PC-3 (cell line): ENCODE data around the gene C19orf25.
"Not testable (repeated sequence)": the region's sequence is repeated elsewhere in the genome, so short reads cannot be mapped to it uniquely, and the experiment has no call there.

Experiments used
- EZH2 ChIP-seq: fragments of 300-600 bp; sonication (generic); IDR thresholded peaks from one replicate; pipeline ENCODE4 v1.6.1; 2017; ENCODE audit warnings: antibody characterized with exemption, mild to moderate bottlenecking, low read length; ENCODE audit not compliant: unreplicated experiment
- EZH2phosphoT487 ChIP-seq: fragments of 300-600 bp; sonication (generic); IDR thresholded peaks from 2 replicates; pipeline ENCODE4 v1.6.1; 2018; ENCODE audit warnings: mild to moderate bottlenecking, antibody characterized with exemption, low read length, borderline replicate concordance
- TF ChIP-seq, protein P1 (sequence below): fragments of 300-600 bp; sonication (generic); conservative IDR thresholded peaks from 2 replicates; pipeline ENCODE4 v1.5.1; 2017; ENCODE audit warnings: antibody characterized with exemption, low read depth, mild to moderate bottlenecking, low read length

DNA sequence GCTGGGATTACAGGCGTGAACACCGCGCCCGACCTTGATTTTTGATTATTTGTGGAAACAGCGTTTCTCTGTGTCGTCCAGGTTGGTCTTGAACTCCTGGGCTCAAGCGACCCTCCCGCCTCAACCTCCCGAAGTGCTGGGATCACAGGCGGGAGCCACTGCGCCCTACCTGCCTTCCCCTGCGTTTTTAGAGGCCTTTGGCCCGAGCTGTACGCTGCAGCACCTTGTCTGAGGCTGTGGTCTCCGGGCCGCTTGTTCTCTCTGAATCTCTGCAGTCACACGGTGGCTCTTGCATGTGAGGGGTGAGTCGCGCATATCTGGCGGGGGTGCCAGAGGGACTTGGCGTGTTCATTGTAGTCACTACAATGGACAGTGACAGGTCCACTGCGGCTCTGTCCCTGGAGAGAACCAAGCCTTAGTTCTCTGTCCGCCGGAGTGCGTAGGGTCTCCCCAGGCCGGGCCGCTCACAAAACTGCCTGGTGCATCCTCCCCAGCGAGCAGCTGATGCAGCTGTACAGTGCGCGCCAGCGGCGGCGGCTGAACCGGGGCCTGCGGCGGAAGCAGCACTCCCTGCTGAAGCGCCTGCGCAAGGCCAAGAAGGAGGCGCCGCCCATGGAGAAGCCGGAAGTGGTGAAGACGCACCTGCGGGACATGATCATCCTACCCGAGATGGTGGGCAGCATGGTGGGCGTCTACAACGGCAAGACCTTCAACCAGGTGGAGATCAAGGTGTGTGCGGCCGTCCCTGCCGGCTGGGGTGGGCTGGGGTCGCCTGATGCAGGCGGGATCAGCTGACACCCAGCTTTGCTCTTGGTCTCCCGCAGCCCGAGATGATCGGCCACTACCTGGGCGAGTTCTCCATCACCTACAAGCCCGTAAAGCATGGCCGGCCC, 39.2 kb downstream of the C19orf25 start:
- TF ChIP-seq, protein P1, sequence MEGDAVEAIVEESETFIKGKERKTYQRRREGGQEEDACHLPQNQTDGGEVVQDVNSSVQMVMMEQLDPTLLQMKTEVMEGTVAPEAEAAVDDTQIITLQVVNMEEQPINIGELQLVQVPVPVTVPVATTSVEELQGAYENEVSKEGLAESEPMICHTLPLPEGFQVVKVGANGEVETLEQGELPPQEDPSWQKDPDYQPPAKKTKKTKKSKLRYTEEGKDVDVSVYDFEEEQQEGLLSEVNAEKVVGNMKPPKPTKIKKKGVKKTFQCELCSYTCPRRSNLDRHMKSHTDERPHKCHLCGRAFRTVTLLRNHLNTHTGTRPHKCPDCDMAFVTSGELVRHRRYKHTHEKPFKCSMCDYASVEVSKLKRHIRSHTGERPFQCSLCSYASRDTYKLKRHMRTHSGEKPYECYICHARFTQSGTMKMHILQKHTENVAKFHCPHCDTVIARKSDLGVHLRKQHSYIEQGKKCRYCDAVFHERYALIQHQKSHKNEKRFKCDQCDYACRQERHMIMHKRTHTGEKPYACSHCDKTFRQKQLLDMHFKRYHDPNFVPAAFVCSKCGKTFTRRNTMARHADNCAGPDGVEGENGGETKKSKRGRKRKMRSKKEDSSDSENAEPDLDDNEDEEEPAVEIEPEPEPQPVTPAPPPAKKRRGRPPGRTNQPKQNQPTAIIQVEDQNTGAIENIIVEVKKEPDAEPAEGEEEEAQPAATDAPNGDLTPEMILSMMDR, result not testable (repeated sequence)
- not testable (repeated sequence) for TF ChIP-seq EZH2phosphoT487, EZH2
